ENCODE results near the gene SPRTN.

DNA sequence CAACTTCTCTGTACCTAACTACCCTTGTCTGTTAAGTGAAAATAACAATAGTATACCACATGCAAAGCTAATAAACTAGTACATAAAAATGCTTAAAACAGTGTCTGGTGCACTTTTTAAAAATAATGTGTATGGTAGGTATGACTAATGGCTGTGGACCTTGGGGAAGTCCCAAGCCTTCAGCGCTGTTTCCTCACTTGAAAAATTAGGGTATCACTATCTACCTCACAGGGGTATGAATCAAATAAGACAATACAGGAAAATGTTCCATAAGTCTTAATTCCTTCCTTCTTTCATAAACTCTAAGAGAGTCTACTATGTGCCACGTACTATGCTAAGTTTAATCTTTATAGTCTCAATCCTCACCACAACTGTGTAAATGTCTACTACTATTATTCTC, 52.0 kb downstream of the SPRTN start:
- TF ChIP-seq EZH2 (IDR thresholded peaks at IDR 0.05) (no peak), POLR2AphosphoS5 (IDR thresholded peaks at IDR 0.05; ENCODE audit: borderline replicate concordance, low read depth, low read length) (no peak)
